ENCODE data around the gene FOXN3. TPM values are rescaled to one million over a fixed set of nuclear protein-coding genes. Genes with fewer than 3 reads are reported as not detected.

Gene FOXN3
- total RNA-seq, 2 donors from 2014 or later = 61.2 to 84.1 TPM

- WGBS, 2 experiments (ENCODE audit: insufficient coverage in 1 of 2, insufficient read length in 1 of 2) = 93% methylated on average over 4 of the region's 4 CpGs; no CpG with 5 or more reads in 1 of the 2 experiments
- no peak overlapping the region for H3K9ac ChIP-seq (ENCODE audit: extremely low read depth, low read length, poor library complexity, severe bottlenecking)
- no peaks in the 10 kb centered on the region for H3K4me1 ChIP-seq (ENCODE audit: control insufficient read depth, insufficient read depth, low read length)
- H3K27ac ChIP-seq (ENCODE audit: low read depth, low read length) = no peak overlapping the region
- H3K36me3 Mint-ChIP-seq (ENCODE audit: low read depth) = peaks cover 7% of the 10 kb centered on the region
- no peaks in the 10 kb centered on the region for H3K36me3 ChIP-seq (ENCODE audit: control insufficient read depth, insufficient read depth, low read length)
- no peaks in the 10 kb centered on the region for H3K9me3 ChIP-seq (ENCODE audit: control insufficient read depth, low read length)
- H3K27me3 Mint-ChIP-seq (ENCODE audit: insufficient read depth) = no peaks in the 10 kb centered on the region
- TF ChIP-seq CTCF (conservative IDR thresholded peaks at IDR 0.05) = no peak
- no peak overlapping the region for H3K4me3 ChIP-seq (ENCODE audit: low read length)
- no peak for DNase-seq
- no peak overlapping the region for H3K27ac Mint-ChIP-seq
- no peaks in the 10 kb centered on the region for H3K4me1 Mint-ChIP-seq
- no peaks in the 10 kb centered on the region for H3K9me3 Mint-ChIP-seq
- no peak overlapping the region for H3K4me3 Mint-ChIP-seq
- no peaks in the 10 kb centered on the region for H3K27me3 ChIP-seq (ENCODE audit: control insufficient read depth, insufficient read depth, low read length, poor library complexity, severe bottlenecking)
Measured at GRCh38 chr14:89225607-89226006, 191.4 kb downstream of the FOXN3 start.

GRCh38 chr14:89221109-89221810 is 195.8 kb downstream of the FOXN3 start:
- no peak overlapping the region for H3K4me3 ChIP-seq (ENCODE audit: low read length)
- Mint-ChIP-seq H3K4me1 (no peaks in the 10 kb centered on the region), H3K27me3 (ENCODE audit: insufficient read depth) (no peaks in the 10 kb centered on the region), H3K27ac (no peak overlapping the region), H3K4me3 (no peak overlapping the region), H3K9me3 (no peaks in the 10 kb centered on the region), H3K36me3 (ENCODE audit: low read depth) (peaks cover 15% of the 10 kb centered on the region)
- TF ChIP-seq CTCF (conservative IDR thresholded peaks at IDR 0.05) = no peak
- no peaks in the 10 kb centered on the region for H3K27me3 ChIP-seq (ENCODE audit: control insufficient read depth, insufficient read depth, low read length, poor library complexity, severe bottlenecking)
- H3K27ac ChIP-seq (ENCODE audit: low read depth, low read length) = no peak overlapping the region
- no peaks in the 10 kb centered on the region for H3K4me1 ChIP-seq (ENCODE audit: control insufficient read depth, insufficient read depth, low read length)
- DNase-seq = no peak
- H3K36me3 ChIP-seq (ENCODE audit: control insufficient read depth, insufficient read depth, low read length) = peaks cover 9% of the 10 kb centered on the region
- 88 to 91% methylated on average over 1 to 5 of the region's 5 CpGs for WGBS, 2 experiments (ENCODE audit: insufficient coverage in 1 of 2, insufficient read length in 1 of 2)
- H3K9me3 ChIP-seq (ENCODE audit: control insufficient read depth, low read length) = no peaks in the 10 kb centered on the region
- H3K9ac ChIP-seq (ENCODE audit: extremely low read depth, low read length, poor library complexity, severe bottlenecking) = no peak overlapping the region

GRCh38 chr14:89219051-89219450 is 198.0 kb downstream of the FOXN3 start:
- Histone ChIP-seq H3K4me1 (ENCODE audit: control insufficient read depth, insufficient read depth, low read length) (peaks cover 5% of the 10 kb centered on the region), H3K9me3 (ENCODE audit: control insufficient read depth, low read length) (no peaks in the 10 kb centered on the region), H3K27me3 (ENCODE audit: control insufficient read depth, insufficient read depth, low read length, poor library complexity, severe bottlenecking) (no peaks in the 10 kb centered on the region), H3K27ac (ENCODE audit: low read depth, low read length) (no peak overlapping the region), H3K4me3 (ENCODE audit: low read length) (no peak overlapping the region), H3K9ac (ENCODE audit: extremely low read depth, low read length, poor library complexity, severe bottlenecking) (no peak overlapping the region), H3K36me3 (ENCODE audit: control insufficient read depth, insufficient read depth, low read length) (peaks cover 9% of the 10 kb centered on the region)
- DNase-seq = no peak
- no peaks in the 10 kb centered on the region for H3K9me3 Mint-ChIP-seq
- no peaks in the 10 kb centered on the region for H3K27me3 Mint-ChIP-seq (ENCODE audit: insufficient read depth)
- no peak overlapping the region for H3K27ac Mint-ChIP-seq
- peaks cover 8% of the 10 kb centered on the region for H3K4me1 Mint-ChIP-seq
- H3K36me3 Mint-ChIP-seq (ENCODE audit: low read depth) = peaks cover 14% of the 10 kb centered on the region
- no peak for TF ChIP-seq CTCF (conservative IDR thresholded peaks at IDR 0.05)
- WGBS, 2 experiments (ENCODE audit: insufficient coverage in 1 of 2, insufficient read length in 1 of 2) = 92 to 93% methylated on average over 3 to 6 of the region's 6 CpGs
- no peak overlapping the region for H3K4me3 Mint-ChIP-seq
